ENCODE measurements around the gene TMC8.

- no peak for TF ChIP-seq POLR2A (IDR thresholded peaks at IDR 0.05; ENCODE audit: low read depth, low read length)
- TF ChIP-seq POLR2AphosphoS5 (IDR thresholded peaks at IDR 0.05; ENCODE audit: low read depth, low read length): no peak
- TF ChIP-seq TAF1 (IDR thresholded peaks at IDR 0.05; ENCODE audit: low read depth, low read length): no peak
- TF ChIP-seq SPI1 (IDR thresholded peaks at IDR 0.05; ENCODE audit: low read depth, low read length): no peak
- TF ChIP-seq POU2F2 (IDR thresholded peaks at IDR 0.05; ENCODE audit: low read depth, low read length): no peak
- no peak for TF ChIP-seq PAX5 (IDR thresholded peaks at IDR 0.05; ENCODE audit: insufficient read depth, low read length, severe bottlenecking)
Observed at GRCh38 chr17:78089576-78090281, 40.8 kb upstream of the TMC8 start.

Data from GM12891 (cell line).